Urothelium cell line (cell line): Measurements from ENCODE around the gene PRKAG3.
"Not testable (repeated sequence)": the region's sequence is repeated elsewhere in the genome, so short reads cannot be mapped to it uniquely, and the experiment has no call there.

Experiments used
- DNase-seq: peaks from one replicate; pipeline ENCODE4 v3.0.0; 2011; ENCODE audit warnings: low spot score, mixed read lengths
- FAIRE-seq: peaks from 2 replicates; lab custom pipeline; 2011; peaks lifted over from hg19 to GRCh38; lab: Jason Lieb, UNC

PRKAG3 gene

GRCh38 chr2:218844334-218844733, 12.7 kb upstream of the PRKAG3 start:
- not testable (repeated sequence) for DNase-seq, FAIRE-seq

DNA sequence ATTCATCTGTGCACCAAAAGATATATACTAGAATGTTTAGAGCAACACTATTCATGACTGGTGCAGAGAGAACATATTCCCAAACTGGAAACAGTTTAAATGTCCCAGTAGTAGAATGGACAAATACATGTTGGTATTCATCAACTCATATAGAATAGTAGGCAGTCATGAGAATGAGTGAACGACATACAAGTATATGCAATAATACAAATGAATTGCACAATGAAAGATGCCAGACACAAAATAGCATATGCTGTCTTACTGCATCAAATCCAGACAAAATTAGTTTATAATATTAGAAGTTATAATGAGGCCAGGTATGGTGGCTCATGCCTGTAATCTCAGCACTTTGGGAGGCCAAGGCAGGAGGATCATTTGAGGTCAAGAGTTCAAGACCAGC, 8.3 kb upstream of the PRKAG3 start:
- FAIRE-seq (no peak), DNase-seq (no peak)

- DNase-seq (no peak), FAIRE-seq (no peak)
Observed at GRCh38 chr2:218839430-218839829, 7.8 kb upstream of the PRKAG3 start.

- FAIRE-seq = no peak
- no peak for DNase-seq
Observed at GRCh38 chr2:218837495-218837894, 5.9 kb upstream of the PRKAG3 start.

GRCh38 chr2:218834685-218835084, 3.1 kb upstream of the PRKAG3 start:
- FAIRE-seq = no peak
- no peak for DNase-seq

GRCh38 chr2:218833023-218833609, 1.5 kb upstream of the PRKAG3 start:
- FAIRE-seq = no peak
- no peak for DNase-seq

- DNase-seq (peak; percentile 73), FAIRE-seq (no peak)
Observed at GRCh38 chr2:218832520-218832919, 917 bp upstream of the PRKAG3 start.

DNA sequence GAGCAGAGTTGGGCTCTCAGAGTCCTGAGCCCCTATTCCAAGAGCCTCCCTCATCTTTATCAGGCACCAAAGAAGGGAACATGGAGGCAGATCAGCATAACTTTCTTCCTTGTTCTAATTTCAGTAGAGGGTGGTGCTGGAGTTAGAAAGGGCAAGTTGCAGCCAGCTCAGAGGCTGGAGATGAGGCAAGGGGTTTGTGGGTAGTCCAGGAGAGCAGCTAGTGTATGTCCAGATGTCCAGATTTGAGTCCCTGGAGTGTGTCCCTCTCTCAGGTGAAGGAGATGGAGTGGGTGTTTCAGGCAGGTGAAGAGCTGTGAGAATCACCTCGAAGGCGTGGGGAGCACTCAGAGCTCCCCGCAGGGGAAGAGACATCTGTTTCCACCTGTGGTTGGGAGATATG, 478 bp upstream of the PRKAG3 start:
- FAIRE-seq (no peak), DNase-seq (no peak)

- no peak for DNase-seq
- no peak for FAIRE-seq
Observed at GRCh38 chr2:218830526-218831306, 887 bp downstream of the PRKAG3 start.

GRCh38 chr2:218829868-218830451, 1.6 kb downstream of the PRKAG3 start:
- DNase-seq (no peak), FAIRE-seq (no peak)

DNA sequence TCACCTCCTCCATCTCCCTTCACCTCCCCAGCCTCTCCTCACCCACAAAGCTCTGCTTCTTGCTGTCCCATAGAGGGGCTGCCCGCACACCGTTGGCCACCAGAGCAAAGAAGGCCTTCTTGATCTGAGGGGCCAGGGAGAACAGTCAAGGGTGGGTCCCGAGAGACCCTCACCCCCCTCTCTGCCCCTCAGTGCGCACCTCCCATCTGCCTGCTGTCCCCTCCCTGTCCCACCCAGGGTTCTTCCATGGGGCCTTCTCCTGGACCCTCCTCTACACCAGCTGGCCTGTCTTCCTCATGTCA, 3.2 kb downstream of the PRKAG3 start:
- FAIRE-seq = no peak
- no peak for DNase-seq

DNA sequence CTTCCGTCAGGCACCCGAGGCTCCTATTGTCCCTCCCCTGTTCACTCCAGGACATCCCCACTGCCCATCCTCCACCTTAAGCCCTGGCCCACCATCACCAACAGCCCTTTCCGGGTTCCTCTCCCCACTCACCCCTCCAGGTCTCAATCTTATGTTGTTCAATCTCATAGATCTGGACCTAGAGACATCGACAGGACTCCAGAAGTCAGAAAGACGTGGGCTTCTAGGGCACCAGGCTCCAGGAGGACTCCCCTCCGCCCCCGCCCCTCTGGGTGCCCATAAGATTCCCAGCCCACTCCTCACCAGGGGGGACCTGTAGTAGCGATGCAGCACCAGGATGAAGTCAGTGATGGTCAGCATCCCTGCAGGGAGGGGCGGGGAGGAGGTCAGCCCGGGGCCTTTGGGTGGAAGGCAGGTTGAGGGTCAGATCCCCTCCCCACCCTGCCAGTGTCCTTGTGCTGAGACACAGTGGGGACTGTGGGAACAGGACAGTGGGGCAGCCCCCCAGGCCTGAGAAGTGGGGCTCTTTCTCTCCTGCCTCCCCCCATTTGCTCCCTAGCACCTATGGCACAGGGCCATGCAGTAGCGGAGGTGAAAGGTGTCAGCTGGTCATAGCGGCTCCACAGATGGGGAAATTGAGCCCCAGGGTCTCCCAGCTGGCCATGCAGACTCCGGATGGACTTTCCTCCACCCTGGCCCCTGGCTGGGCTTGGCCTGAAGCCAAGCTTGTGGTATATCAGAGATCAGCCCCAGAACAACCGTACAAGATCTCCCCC, 3.7 kb downstream of the PRKAG3 start:
- FAIRE-seq (no peak), DNase-seq (no peak)

- no peak for DNase-seq
- FAIRE-seq = no peak
Observed at GRCh38 chr2:218826791-218827190, 4.8 kb downstream of the PRKAG3 start.

- DNase-seq (no peak), FAIRE-seq (no peak)
Observed at GRCh38 chr2:218824004-218824403, 7.6 kb downstream of the PRKAG3 start.

DNA sequence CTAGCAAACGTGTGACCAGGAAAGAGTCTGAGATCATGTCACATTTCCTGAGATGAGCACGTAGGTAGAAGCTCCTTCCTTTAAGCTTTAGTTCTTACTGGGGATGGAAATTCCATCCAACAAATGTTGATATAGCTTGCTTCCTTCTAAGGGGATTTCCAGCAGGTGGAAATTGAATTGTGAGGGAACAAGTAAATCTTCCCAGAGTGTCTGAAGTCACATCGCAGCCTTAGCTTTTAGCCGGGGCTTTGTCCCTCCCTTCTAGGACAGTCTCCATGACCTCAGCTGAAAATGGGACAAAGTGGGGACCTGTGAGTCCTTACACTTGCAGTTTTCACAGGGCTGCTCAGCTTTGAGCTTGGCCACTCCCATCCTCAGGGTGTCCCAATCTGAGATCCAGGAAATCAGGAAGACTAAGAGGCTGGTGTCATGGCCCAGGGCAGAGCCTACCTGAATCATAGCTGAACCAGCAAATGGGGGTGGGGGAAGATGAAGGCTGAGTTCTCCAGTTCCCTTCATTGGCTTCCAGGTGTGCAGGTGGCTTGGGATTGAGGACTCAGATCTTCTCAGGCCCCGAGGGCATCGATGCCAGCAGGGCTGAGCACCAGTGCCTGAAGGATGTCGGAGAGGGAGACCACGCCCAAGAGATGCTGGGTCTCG, 8.3 kb downstream of the PRKAG3 start:
- DNase-seq (no peak), FAIRE-seq (no peak)

GRCh38 chr2:218822622-218823021, 9.0 kb downstream of the PRKAG3 start:
- no peak for DNase-seq
- no peak for FAIRE-seq

DNA sequence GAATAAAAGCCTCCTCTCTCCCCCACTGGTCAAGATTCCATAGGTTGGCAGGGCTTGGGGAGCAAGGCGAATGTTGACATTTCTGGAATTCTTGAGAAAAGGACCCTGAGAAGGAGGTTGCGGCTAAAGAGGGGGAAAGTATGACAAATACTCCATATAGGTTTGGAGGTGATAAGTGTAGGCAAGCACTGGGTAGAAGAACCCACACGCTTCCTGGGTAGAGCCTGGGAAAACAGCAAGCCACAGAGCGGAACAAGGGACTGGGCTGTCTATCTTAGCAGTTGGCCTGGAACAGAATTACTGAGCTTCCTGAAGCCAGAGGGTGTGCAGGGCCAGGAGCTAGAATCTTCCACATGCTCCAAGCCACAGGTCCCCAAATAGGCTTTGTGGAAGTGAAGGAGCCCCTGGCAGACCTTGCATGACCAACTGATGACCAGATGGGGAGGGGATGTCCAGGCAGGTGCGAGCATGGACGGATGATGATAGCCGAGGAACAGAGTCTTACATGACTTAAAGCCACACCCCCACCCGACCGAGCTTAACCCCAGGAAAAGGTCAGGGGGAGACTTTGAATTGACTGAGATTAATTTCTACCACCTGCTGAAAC, 9.9 kb downstream of the PRKAG3 start:
- FAIRE-seq (no peak), DNase-seq (no peak)

GRCh38 chr2:218820746-218821369, 10.7 kb downstream of the PRKAG3 start:
- FAIRE-seq (no peak), DNase-seq (no peak)

GRCh38 chr2:218819093-218819492, 12.5 kb downstream of the PRKAG3 start:
- DNase-seq (no peak), FAIRE-seq (no peak)

- no peak for FAIRE-seq
Observed at GRCh38 chr2:218816561-218817011, 15.0 kb downstream of the PRKAG3 start.

More at GRCh38 chr2:218816561-218817011, 15.0 kb downstream of the PRKAG3 start:
- DNase-seq = no peak
